Right lung (tissue), 5 donors: ENCODE measurements around the gene PTGIS. TPM values are rescaled to one million over a fixed set of nuclear protein-coding genes. Genes with fewer than 3 reads are reported as not detected.

Experiments
- DNase-seq, 2 donors: peaks; one replicate each; pipeline ENCODE4 v3.0.0-alpha.2; 2013
- polyA plus RNA-seq, 5 donors: library from polyadenylated mRNA; unstranded; fragments of 120-200 nt; gene quantifications; one replicate each; pipeline versions ENCODE4 v1.2.1 to v1.2.3, GENCODE V29; 2013; ENCODE audit warnings: inconsistent platforms in 1 of 5, low replicate concordance in 1 of 5; ENCODE audit not compliant: insufficient read length in 5 of 5, insufficient read depth in 1 of 5

Gene PTGIS
- polyA plus RNA-seq, 5 donors, result 4.3 to 8.3 (median 6.5) TPM

GRCh38 chr20:49475292-49476015 is 92.5 kb downstream of the PTGIS start:
- DNase-seq, result no peak

- DNase-seq, result no peak
Measured at GRCh38 chr20:49471397-49471796, 96.5 kb downstream of the PTGIS start.

- no peak for DNase-seq
Measured at GRCh38 chr20:49470922-49471321, 97.0 kb downstream of the PTGIS start.

- DNase-seq, result no peak
Measured at GRCh38 chr20:49469060-49469459, 98.9 kb downstream of the PTGIS start.

GRCh38 chr20:49468412-49468811 is 99.5 kb downstream of the PTGIS start:
- no peak for DNase-seq

GRCh38 chr20:49466114-49466912 is 101.6 kb downstream of the PTGIS start:
- no peak for DNase-seq

- DNase-seq, result no peak
Measured at GRCh38 chr20:49464556-49464955, 103.4 kb downstream of the PTGIS start.

GRCh38 chr20:49462626-49463025 is 105.3 kb downstream of the PTGIS start:
- no peak for DNase-seq

- DNase-seq, result no peak
Measured at GRCh38 chr20:49461894-49462620, 105.9 kb downstream of the PTGIS start.

- no peak for DNase-seq
Measured at GRCh38 chr20:49460916-49461315, 107.0 kb downstream of the PTGIS start.

GRCh38 chr20:49460131-49460530 is 107.8 kb downstream of the PTGIS start:
- no peak for DNase-seq

- DNase-seq, result no peak
Measured at GRCh38 chr20:49459684-49460083, 108.3 kb downstream of the PTGIS start.

- DNase-seq, result no peak
Measured at GRCh38 chr20:49457444-49457843, 110.5 kb downstream of the PTGIS start.

GRCh38 chr20:49456646-49457045 is 111.3 kb downstream of the PTGIS start:
- no peak for DNase-seq

- DNase-seq, result no peak
Measured at GRCh38 chr20:49455691-49456090, 112.2 kb downstream of the PTGIS start.

Other genes starting within 250 kb of the PTGIS start
- under 1 TPM; 0.41 to 0.64 (median 0.50) TPM for gene KCNB1, start 85.5 kb downstream of the PTGIS start, polyA plus RNA-seq
- gene B4GALT5, start 145.7 kb upstream of the PTGIS start, polyA plus RNA-seq, result 10 to 100 TPM; 39.7 to 49.2 (median 42.7) TPM
- gene SLC9A8, start 244.7 kb upstream of the PTGIS start, polyA plus RNA-seq, result 1 to 10 TPM; 7.4 to 9.2 (median 8.0) TPM